Activated CD4-positive, alpha-beta T cell treated with anti-CD3 and anti-CD28 coated beads, Interleukin-2, amount 50 U/mL, for 48 hours (primary cell): ENCODE results near the gene GAN.

ENCODE experiments used
- DNase-seq, 2 experiments: peaks; one replicate each; pipeline ENCODE4 v3.0.0-alpha.2; 2020

GAN gene

DNA sequence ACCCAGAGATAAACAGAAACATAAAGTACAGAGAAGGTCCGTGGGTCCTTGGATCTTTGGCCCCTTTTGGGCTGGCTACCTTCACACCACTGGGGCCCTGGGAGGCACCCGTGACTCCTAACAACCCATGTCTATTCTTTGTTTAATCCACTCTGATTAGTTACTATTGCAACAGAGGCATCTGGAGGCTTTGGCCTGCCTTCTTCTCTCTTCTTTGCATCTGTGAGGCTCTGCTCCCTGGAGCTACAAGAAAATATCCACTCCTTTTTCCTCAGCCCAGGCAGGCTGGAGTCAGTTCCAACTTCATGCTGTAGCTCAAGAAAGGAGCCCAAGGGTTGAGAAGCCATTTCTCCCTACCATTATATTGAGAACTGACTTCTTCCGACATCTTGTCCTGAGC is 120.3 kb downstream of the GAN start:
- no peak for DNase-seq

DNA sequence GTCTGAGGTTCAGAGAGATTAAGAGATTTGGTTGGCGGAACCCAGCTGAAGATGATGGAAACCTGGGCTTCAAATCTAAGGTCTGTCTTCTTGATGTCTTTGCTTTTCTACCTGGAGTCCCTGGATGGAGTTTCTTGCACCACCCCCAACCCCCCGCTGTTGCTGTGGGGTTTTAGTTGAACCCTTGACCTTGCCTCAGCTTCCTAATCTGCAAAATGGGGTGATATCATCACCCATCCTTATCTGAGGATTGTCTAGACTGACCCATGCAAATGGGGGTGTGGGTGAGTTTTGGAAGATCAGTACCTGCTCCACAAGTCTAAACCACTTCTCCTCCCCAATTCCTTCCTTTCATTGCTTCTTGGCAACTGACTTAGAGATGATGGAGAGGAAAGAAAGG is 120.8 kb downstream of the GAN start:
- DNase-seq: no peak

DNA sequence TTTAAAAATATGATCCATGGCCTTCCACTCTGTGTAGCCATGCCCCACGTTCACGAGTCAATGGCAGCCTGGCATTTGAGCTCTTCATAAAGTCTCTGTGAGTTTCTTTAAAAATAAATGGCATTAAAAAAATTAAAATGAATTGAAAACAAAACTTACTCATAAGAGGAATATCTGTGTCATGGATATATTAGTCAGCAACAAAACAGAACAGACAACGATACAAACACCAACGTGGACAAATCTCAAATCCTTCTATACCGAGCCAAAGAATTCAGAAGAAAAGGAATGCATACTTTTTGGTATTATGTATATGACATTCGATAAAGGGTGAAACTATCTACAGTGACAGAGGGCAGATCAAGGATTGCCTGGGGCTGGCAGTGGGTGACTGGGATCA is 121.6 kb downstream of the GAN start:
- DNase-seq: no peak

DNA sequence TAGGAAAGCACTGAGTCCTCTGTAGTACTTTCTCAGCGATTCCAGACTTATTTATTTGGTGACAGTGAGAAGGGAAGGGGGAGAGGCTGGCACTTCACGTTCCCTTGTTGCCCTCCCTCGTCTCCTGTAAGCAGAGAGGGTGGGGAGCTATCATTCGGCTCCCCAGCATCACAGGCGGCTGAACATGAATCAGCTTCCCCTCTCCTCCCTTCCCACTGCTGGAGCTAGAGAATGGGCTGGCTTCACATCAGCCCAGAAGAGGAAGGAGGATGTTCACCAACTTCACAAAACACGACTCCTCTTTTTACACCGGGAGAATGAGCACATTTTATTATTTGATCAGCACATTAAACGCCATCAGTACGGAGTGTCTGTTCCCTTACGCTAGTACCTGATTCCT is 123.1 kb downstream of the GAN start:
- DNase-seq: no peak
